ENCODE measurements around the gene COL6A2.

GRCh38 chr21:46168238-46168637 lies 70.3 kb downstream of the COL6A2 start:
- no peak for TF ChIP-seq CTCF (IDR thresholded peaks at IDR 0.05)
- no peak for TF ChIP-seq POLR2A (IDR thresholded peaks at IDR 0.05)

All from uterus (tissue), 2 donors.